Neuronal stem cell (in vitro differentiated cells): ENCODE measurements around the gene KIAA0586.

Experiments
- DNase-seq: peaks from one replicate; pipeline ENCODE4 v3.0.0-alpha.2; 2013; ENCODE audit warnings: low spot score
- H2AFZ ChIP-seq: one replicate; pipeline ENCODE4 v1.6.1; 2013; ENCODE audit warnings: mild to moderate bottlenecking, low read length, inconsistent platforms
- H2AK5ac ChIP-seq: 2 replicates; pipeline ENCODE4 v1.6.1; 2013; ENCODE audit warnings: low read depth, mild to moderate bottlenecking, inconsistent platforms, low read length, moderate library complexity, mixed read lengths
- H2BK120ac ChIP-seq: 2 replicates; pipeline ENCODE4 v1.6.1; 2013; ENCODE audit warnings: low read depth, mild to moderate bottlenecking, inconsistent platforms, low read length, moderate library complexity, mixed read lengths
- H2BK12ac ChIP-seq: one replicate; pipeline ENCODE4 v1.6.1; 2013; ENCODE audit warnings: low read length, inconsistent platforms
- H2BK15ac ChIP-seq: 2 replicates; pipeline ENCODE4 v1.6.1; 2013; ENCODE audit warnings: mild to moderate bottlenecking, low read length, inconsistent platforms, mixed read lengths
- H2BK5ac ChIP-seq: one replicate; pipeline ENCODE4 v1.6.1; 2013; ENCODE audit warnings: inconsistent platforms, mild to moderate bottlenecking, low read length, moderate library complexity
- H3K14ac ChIP-seq: one replicate; pipeline ENCODE4 v1.6.1; 2013; ENCODE audit warnings: low read length, inconsistent platforms
- H3K18ac ChIP-seq: 2 replicates; pipeline ENCODE4 v1.6.1; 2013; ENCODE audit warnings: low read length, inconsistent platforms
- H3K23ac ChIP-seq: 2 replicates; pipeline ENCODE4 v1.6.1; 2013; ENCODE audit warnings: low read depth, mild to moderate bottlenecking, mixed read lengths, low read length, inconsistent platforms; ENCODE audit not compliant: poor library complexity
- H3K27ac ChIP-seq: replicated peaks from 3 replicates; pipeline ENCODE4 v1.5.1; 2013; ENCODE audit warnings: low read length, inconsistent platforms
- H3K27me3 ChIP-seq, 3 experiments: 2 replicates each; pipeline ENCODE4 v1.6.1; 2013; ENCODE audit warnings: low read length in 3 of 3, mild to moderate bottlenecking in 2 of 3, inconsistent platforms in 1 of 3, low read depth in 1 of 3, mixed read lengths in 1 of 3, moderate library complexity in 1 of 3; ENCODE audit not compliant: control insufficient read depth in 3 of 3, insufficient read depth in 3 of 3
- H3K36me3 ChIP-seq, 2 donors: replicated peaks in 1 of 2; 2 replicates each; pipeline ENCODE4 v1.6.1; 2013; ENCODE audit warnings: low read length in 2 of 2; ENCODE audit not compliant: control insufficient read depth in 2 of 2, insufficient read depth in 2 of 2
- H3K4ac ChIP-seq: 2 replicates; pipeline ENCODE4 v1.6.1; 2013; ENCODE audit warnings: inconsistent platforms, mild to moderate bottlenecking, low read length, moderate library complexity
- H3K4me1 ChIP-seq, 2 donors: 1 replicate in 1 of 2; 2 replicates in 1 of 2; pipeline ENCODE4 v1.6.1; 2013; ENCODE audit warnings: low read length in 2 of 2, low read depth in 1 of 2; ENCODE audit not compliant: control insufficient read depth in 2 of 2, insufficient read depth in 1 of 2
- H3K4me2 ChIP-seq: one replicate; pipeline ENCODE4 v1.6.1; 2013; ENCODE audit warnings: mild to moderate bottlenecking, low read length, inconsistent platforms; ENCODE audit not compliant: insufficient read depth, poor library complexity, severe bottlenecking
- H3K4me3 ChIP-seq, 2 donors: 2 replicates each; pipeline ENCODE4 v1.5.1; 2013; ENCODE audit warnings: low read length in 2 of 2, mild to moderate bottlenecking in 2 of 2, inconsistent platforms in 1 of 2, moderate library complexity in 1 of 2
- H3K79me1 ChIP-seq: one replicate; pipeline ENCODE4 v1.6.1; 2013; ENCODE audit warnings: low read depth, mild to moderate bottlenecking, inconsistent platforms, low read length, moderate library complexity
- H3K9ac ChIP-seq: one replicate; pipeline ENCODE4 v1.6.1; 2013; ENCODE audit warnings: mild to moderate bottlenecking, low read depth, low read length, inconsistent platforms; ENCODE audit not compliant: poor library complexity
- H3K9me3 ChIP-seq, 2 donors: replicated peaks in 1 of 2; 2 replicates each; pipeline versions ENCODE3 to v1.6.1; 2013; ENCODE audit warnings: low read length in 2 of 2, mild to moderate bottlenecking in 2 of 2, inconsistent platforms in 1 of 2, low read depth in 1 of 2, mixed read lengths in 1 of 2, moderate library complexity in 1 of 2; ENCODE audit not compliant: control insufficient read depth in 2 of 2, insufficient read depth in 1 of 2
- H4K8ac ChIP-seq: one replicate; pipeline ENCODE4 v1.6.1; 2013; ENCODE audit warnings: low read depth, mild to moderate bottlenecking, inconsistent platforms, low read length, moderate library complexity
- H4K91ac ChIP-seq: one replicate; pipeline ENCODE4 v1.6.1; 2013; ENCODE audit warnings: low read length, low read depth, mild to moderate bottlenecking, inconsistent platforms; ENCODE audit not compliant: poor library complexity
- WGBS, 2 donors: extraction: QIAGEN DNeasy Blood & Tissue Kit; methylation state at CpG; one replicate each; pipeline ENCODE4 v1.1.7; 2013; ENCODE audit warnings: missing lambda C conversion rate in 2 of 2, mixed read lengths in 1 of 2; ENCODE audit not compliant: insufficient read length in 2 of 2, insufficient replicate concordance in 1 of 2; ENCODE audit errors: extremely low coverage in 2 of 2; 5-methylcytosine and 5-hydroxymethylcytosine counted together

The KIAA0586 gene

DNA sequence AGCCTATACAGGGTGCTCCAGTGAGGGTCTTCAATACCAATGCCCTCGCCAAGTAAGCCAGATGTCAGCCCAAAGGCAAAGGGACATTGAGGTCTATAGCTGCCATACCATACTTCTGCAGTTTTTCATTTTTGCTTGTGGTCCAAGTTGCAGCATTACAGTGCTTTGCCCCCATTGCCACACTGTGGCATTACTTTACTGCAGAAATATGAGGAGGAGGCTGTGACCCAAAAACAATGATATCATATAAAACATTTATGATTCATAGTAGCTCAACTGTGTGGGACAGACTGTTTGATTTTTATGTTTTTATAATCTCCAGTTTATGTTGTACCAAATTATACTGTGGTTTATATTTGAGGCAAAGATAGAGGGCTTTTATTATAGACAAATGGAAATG, 64.1 kb downstream of the KIAA0586 start:
- no peak for DNase-seq
- Histone ChIP-seq H3K14ac (no peak overlapping the region), H2AFZ (no peak overlapping the region), H2BK5ac (no peak overlapping the region), H2BK120ac (no peak overlapping the region), H3K4ac (no peak overlapping the region), H3K18ac (no peak overlapping the region), H3K36me3 (peaks cover 4 to 99% of the 10 kb centered on the region in 2 donors), H3K23ac (no peak overlapping the region), H3K79me1 (no peaks in the 10 kb centered on the region), H2BK12ac (no peak overlapping the region), H3K4me1 (peaks cover 0 to 5% of the 10 kb centered on the region in 2 donors), H3K4me2 (no peak overlapping the region), H2BK15ac (no peak overlapping the region), H4K91ac (no peak overlapping the region), H3K9me3 (no peaks in the 10 kb centered on the region), H3K27ac (no peak overlapping the region), H3K9ac (no peak overlapping the region), H3K27me3 (no peaks in the 10 kb centered on the region), H3K4me3 (no peak overlapping the region), H4K8ac (no peak overlapping the region), H2AK5ac (no peak overlapping the region)
- WGBS, 2 donors, result no CpG with 5 or more reads among the region's 1 CpG

DNA sequence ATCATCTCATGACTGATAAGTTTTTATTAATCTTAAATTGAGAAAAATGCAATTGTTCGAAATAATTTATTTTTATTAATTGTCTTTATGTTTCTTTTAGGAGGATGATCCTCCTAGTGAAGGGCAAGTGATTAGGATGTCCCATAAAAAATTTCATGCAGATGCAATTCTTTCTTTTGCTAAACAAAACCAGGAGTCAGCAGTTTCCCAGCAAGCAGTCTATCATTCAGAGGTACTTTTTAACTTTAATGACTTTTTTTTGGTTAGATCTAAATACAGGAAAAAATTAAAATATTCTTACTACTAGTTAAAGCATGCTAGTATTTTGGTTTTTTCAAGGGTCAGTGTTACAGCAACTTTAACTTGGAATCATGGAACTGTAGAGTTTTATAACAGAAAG, 64.5 kb downstream of the KIAA0586 start:
- Histone ChIP-seq H2AK5ac (no peak overlapping the region), H4K91ac (no peak overlapping the region), H3K36me3 (peaks cover 4 to 99% of the 10 kb centered on the region in 2 donors), H2AFZ (no peak overlapping the region), H3K27ac (no peak overlapping the region), H2BK15ac (no peak overlapping the region), H3K14ac (no peak overlapping the region), H3K4me2 (no peak overlapping the region), H3K4me3 (no peak overlapping the region), H3K9me3 (no peaks in the 10 kb centered on the region), H2BK5ac (no peak overlapping the region), H2BK12ac (no peak overlapping the region), H2BK120ac (no peak overlapping the region), H3K27me3 (no peaks in the 10 kb centered on the region), H3K23ac (no peak overlapping the region), H3K4me1 (peaks cover 0 to 5% of the 10 kb centered on the region in 2 donors), H3K79me1 (no peaks in the 10 kb centered on the region), H3K9ac (no peak overlapping the region), H3K18ac (no peak overlapping the region), H4K8ac (no peak overlapping the region), H3K4ac (no peak overlapping the region)
- no CpG with 5 or more reads among the region's 1 CpG for WGBS, 2 donors
- no peak for DNase-seq

DNA sequence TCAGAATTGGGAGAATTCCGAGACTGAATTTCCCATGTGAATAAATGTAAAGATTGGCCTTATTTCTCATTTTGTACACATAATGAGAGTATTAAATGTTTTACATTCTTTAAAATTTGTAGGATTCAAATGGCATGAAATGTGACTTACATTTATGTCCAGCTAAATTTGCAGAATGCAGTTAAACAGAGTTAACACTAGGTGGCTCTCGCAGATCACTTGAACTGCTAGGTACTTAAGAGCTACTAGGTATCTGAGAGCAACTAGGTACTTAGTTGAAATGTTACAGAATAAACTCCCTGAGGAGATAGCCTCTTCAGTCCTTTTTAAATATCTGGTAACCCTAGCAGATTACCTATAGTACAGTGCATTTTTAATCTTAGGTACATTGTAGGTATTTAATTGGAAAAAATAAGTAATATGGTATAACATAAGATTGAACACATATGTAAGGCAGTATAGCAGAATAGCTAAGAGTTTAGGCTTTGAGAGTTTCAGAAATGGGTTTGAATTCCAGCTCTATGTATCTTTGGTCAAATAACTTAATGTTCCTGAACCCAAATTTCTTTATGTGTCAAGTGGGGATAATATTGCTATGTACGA, 73.8 kb downstream of the KIAA0586 start:
- no peak overlapping the region for H2BK120ac ChIP-seq
- no peak overlapping the region for H4K8ac ChIP-seq
- H3K4me1 ChIP-seq, result no peaks in the 10 kb centered on the region
- H3K4me2 ChIP-seq, result no peak overlapping the region
- no peaks in the 10 kb centered on the region for H3K27me3 ChIP-seq
- H2AFZ ChIP-seq, result no peak overlapping the region
- peak; percentile 42 for DNase-seq
- no peak overlapping the region for H4K91ac ChIP-seq
- H2BK12ac ChIP-seq, result no peak overlapping the region
- peaks cover 4 to 77% of the 10 kb centered on the region in 2 donors for H3K36me3 ChIP-seq
- no peaks in the 10 kb centered on the region for H3K9me3 ChIP-seq
- WGBS, 2 donors, result no CpG with 5 or more reads among the region's 3 CpGs
- H3K4me3 ChIP-seq, result no peak overlapping the region
- H2BK15ac ChIP-seq, result no peak overlapping the region
- H2BK5ac ChIP-seq, result no peak overlapping the region
- H3K9ac ChIP-seq, result no peak overlapping the region
- H3K23ac ChIP-seq, result no peak overlapping the region
- no peaks in the 10 kb centered on the region for H3K79me1 ChIP-seq
- no peak overlapping the region for H3K27ac ChIP-seq
- H2AK5ac ChIP-seq, result no peak overlapping the region
- no peak overlapping the region for H3K14ac ChIP-seq
- no peak overlapping the region for H3K18ac ChIP-seq
- no peak overlapping the region for H3K4ac ChIP-seq

DNA sequence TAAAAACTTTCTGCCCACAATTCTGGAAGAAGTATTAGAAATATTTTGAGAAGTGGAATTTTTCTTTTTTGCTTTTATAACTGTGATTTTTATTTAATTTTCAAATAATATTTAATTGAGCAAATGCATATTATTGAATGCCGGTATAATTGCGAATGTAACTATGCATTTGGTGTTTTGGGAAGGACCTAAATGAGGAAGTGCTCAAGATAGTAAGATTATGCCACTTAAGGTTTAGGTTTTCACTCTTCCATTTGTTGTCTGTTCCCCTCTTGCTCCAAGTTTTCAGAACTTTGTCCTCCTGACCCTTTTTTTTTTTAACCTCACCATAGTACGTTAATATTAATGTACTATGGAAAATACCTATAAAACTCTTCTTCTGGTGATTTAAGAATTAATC, 85.8 kb downstream of the KIAA0586 start:
- Histone ChIP-seq H2BK15ac (no peak overlapping the region), H4K91ac (no peak overlapping the region), H3K9ac (no peak overlapping the region), H3K4me3 (no peak overlapping the region), H2BK12ac (no peak overlapping the region), H2AK5ac (no peak overlapping the region), H3K9me3 (peaks cover 1 to 8% of the 10 kb centered on the region in 2 donors), H2AFZ (no peak overlapping the region), H3K18ac (no peak overlapping the region), H3K4me1 (peaks cover 0 to 4% of the 10 kb centered on the region in 2 donors), H3K4me2 (no peak overlapping the region), H3K27me3 (no peaks in the 10 kb centered on the region), H3K27ac (no peak overlapping the region), H3K4ac (no peak overlapping the region), H4K8ac (no peak overlapping the region), H2BK5ac (no peak overlapping the region), H3K14ac (no peak overlapping the region), H3K36me3 (peaks cover 0 to 72% of the 10 kb centered on the region in 2 donors), H3K23ac (no peak overlapping the region), H3K79me1 (no peaks in the 10 kb centered on the region), H2BK120ac (no peak overlapping the region)
- no peak for DNase-seq
- no CpG with 5 or more reads among the region's 3 CpGs for WGBS, 2 donors
